ENCODE measurements around the gene MRNIP. TPM values are rescaled to one million over a fixed set of nuclear protein-coding genes. Genes with fewer than 3 reads are reported as not detected.

The MRNIP gene
- total RNA-seq, 1 donor from 2014 or later = 25.4 TPM

DNA sequence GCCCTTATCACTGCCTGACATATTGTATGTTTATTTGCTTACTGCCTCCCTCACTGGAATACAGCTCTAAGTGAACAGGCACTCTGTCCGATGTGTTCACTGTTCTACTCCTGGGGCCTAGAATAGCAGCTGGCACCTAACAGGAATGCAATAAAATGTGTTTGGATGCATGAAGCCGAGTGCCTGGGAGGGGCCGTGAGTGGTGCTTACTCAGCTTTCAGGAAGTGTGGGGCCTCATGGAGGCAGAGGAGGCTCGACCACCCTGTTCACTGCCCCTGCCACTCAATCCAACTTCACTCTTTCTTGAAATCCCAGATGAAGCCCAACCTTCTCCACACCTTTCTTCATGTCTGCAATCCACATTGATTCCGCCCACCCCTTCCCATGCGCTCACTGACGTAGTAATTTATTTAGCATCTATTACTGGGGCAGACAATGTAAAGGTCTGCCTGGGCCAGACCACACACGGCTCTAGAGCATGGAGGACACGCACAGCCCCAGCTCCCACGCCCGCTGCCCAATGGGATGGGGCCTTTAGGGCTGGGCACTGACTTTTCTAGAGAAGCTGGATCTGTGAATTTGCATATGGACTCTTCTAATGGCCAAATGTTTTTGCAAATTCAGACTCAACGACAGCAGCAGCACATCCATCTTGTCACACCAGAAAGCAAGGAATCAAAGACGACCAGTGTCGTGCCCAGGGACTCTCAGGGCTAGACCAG lies 27.7 kb upstream of the MRNIP start:
- Histone ChIP-seq H3K27me3 (no peaks in the 10 kb centered on the region), H3K36me3 (peaks cover 68% of the 10 kb centered on the region), H3K27ac (no peak overlapping the region), H3K4me1 (no peaks in the 10 kb centered on the region), H3K9me3 (peaks cover 9% of the 10 kb centered on the region), H3K4me3 (no peak overlapping the region)
- DNase-seq = no peak
- intact Hi-C loops (cut with DNase I) = no loop called here
- TF ChIP-seq CTCF (IDR thresholded peaks at IDR 0.05) = no peak
- ATAC-seq = no peak

- no peak overlapping the region for H3K4me3 ChIP-seq
- no peaks in the 10 kb centered on the region for H3K4me1 ChIP-seq
- DNase-seq = no peak
- TF ChIP-seq CTCF (IDR thresholded peaks at IDR 0.05) = no peak
- no peaks in the 10 kb centered on the region for H3K27me3 ChIP-seq
- intact Hi-C loops (cut with DNase I) = no loop called here
- H3K27ac ChIP-seq = no peak overlapping the region
- peaks cover 9% of the 10 kb centered on the region for H3K9me3 ChIP-seq
- no peak for ATAC-seq
- H3K36me3 ChIP-seq = peaks cover 65% of the 10 kb centered on the region
Observed at GRCh38 chr5:179885491-179886090, 27.0 kb upstream of the MRNIP start.

- Histone ChIP-seq H3K27me3 (no peaks in the 10 kb centered on the region), H3K36me3 (peaks cover 72% of the 10 kb centered on the region), H3K4me1 (no peaks in the 10 kb centered on the region), H3K4me3 (no peak overlapping the region), H3K9me3 (peaks cover 9% of the 10 kb centered on the region), H3K27ac (no peak overlapping the region)
- ATAC-seq (no peak), DNase-seq (no peak)
- intact Hi-C loops (cut with DNase I) = no loop called here
- no peak for TF ChIP-seq CTCF (IDR thresholded peaks at IDR 0.05)
Observed at GRCh38 chr5:179883163-179883562, 24.5 kb upstream of the MRNIP start.

- Histone ChIP-seq H3K36me3 (peaks cover 72% of the 10 kb centered on the region), H3K9me3 (peaks cover 9% of the 10 kb centered on the region), H3K27me3 (no peaks in the 10 kb centered on the region), H3K4me1 (no peaks in the 10 kb centered on the region), H3K4me3 (no peak overlapping the region), H3K27ac (no peak overlapping the region)
- TF ChIP-seq CTCF (IDR thresholded peaks at IDR 0.05) = no peak
- DNase-seq (no peak), ATAC-seq (no peak)
- intact Hi-C loops (cut with DNase I) = no loop called here
Observed at GRCh38 chr5:179882338-179882737, 23.7 kb upstream of the MRNIP start.

GRCh38 chr5:179880848-179881590 lies 22.4 kb upstream of the MRNIP start:
- Histone ChIP-seq H3K4me3 (no peak overlapping the region), H3K4me1 (no peaks in the 10 kb centered on the region), H3K36me3 (peaks cover 70% of the 10 kb centered on the region), H3K27me3 (no peaks in the 10 kb centered on the region), H3K27ac (no peak overlapping the region), H3K9me3 (peaks cover 9% of the 10 kb centered on the region)
- intact Hi-C loops (cut with DNase I) = no loop called here
- ATAC-seq = no peak
- no peak for TF ChIP-seq CTCF (IDR thresholded peaks at IDR 0.05)
- DNase-seq = no peak

Data from upper lobe of right lung (tissue), 1 donor.